ENCODE measurements around the gene MYBPC3. TPM values are rescaled to one million over a fixed set of nuclear protein-coding genes. Genes with fewer than 3 reads are reported as not detected.

MYBPC3 gene
- total RNA-seq, 2 experiments from 2014 or later: not detected

GRCh38 chr11:47383071-47383470 lies 30.6 kb upstream of the MYBPC3 start:
- no peak overlapping the region for H3K4me3 Mint-ChIP-seq
- H3K27ac Mint-ChIP-seq: no peak overlapping the region
- H3K9me3 Mint-ChIP-seq (ENCODE audit: low read depth): no peaks in the 10 kb centered on the region
- H3K4me1 Mint-ChIP-seq: no peaks in the 10 kb centered on the region
- ChIA-PET CTCF (interaction anchor here (0.7 to 1.4 kb wide), 2 partner anchors 14 to 29 kb away, joined by 3 to 4 read pairs; no protein-coding TSS in a partner anchor), POLR2A (no interaction called here)
- intact Hi-C loops (cut with DNase I, micrococcal nuclease): no loop called here
- no peak for DNase-seq
- ATAC-seq: no peak
- H3K36me3 Mint-ChIP-seq (ENCODE audit: low read depth): no peaks in the 10 kb centered on the region
- no peaks in the 10 kb centered on the region for H3K27me3 Mint-ChIP-seq

- DNase-seq (no peak), ATAC-seq (no peak)
- intact Hi-C loops (cut with DNase I, micrococcal nuclease): no loop called here
- POLR2A ChIA-PET: no interaction called here
- no peaks in the 10 kb centered on the region for H3K27me3 Mint-ChIP-seq
- CTCF ChIA-PET: no interaction called here
- H3K4me1 Mint-ChIP-seq: no peaks in the 10 kb centered on the region
- H3K36me3 Mint-ChIP-seq (ENCODE audit: low read depth): no peaks in the 10 kb centered on the region
- H3K27ac Mint-ChIP-seq: no peak overlapping the region
- H3K4me3 Mint-ChIP-seq: no peak overlapping the region
- H3K9me3 Mint-ChIP-seq (ENCODE audit: low read depth): no peaks in the 10 kb centered on the region
Measured at GRCh38 chr11:47380078-47380477, 27.6 kb upstream of the MYBPC3 start.

- no peak overlapping the region for H3K27ac Mint-ChIP-seq
- intact Hi-C loops (cut with DNase I, micrococcal nuclease): no loop called here
- H3K27me3 Mint-ChIP-seq: no peaks in the 10 kb centered on the region
- H3K36me3 Mint-ChIP-seq (ENCODE audit: low read depth): no peaks in the 10 kb centered on the region
- H3K4me3 Mint-ChIP-seq: no peak overlapping the region
- DNase-seq: no peak
- ChIA-PET CTCF (no interaction called here), POLR2A (no interaction called here)
- H3K4me1 Mint-ChIP-seq: peaks cover 7% of the 10 kb centered on the region
- no peaks in the 10 kb centered on the region for H3K9me3 Mint-ChIP-seq (ENCODE audit: low read depth)
- no peak for ATAC-seq
Measured at GRCh38 chr11:47379317-47379716, 26.8 kb upstream of the MYBPC3 start.

- Mint-ChIP-seq H3K4me3 (no peak overlapping the region), H3K27me3 (no peaks in the 10 kb centered on the region), H3K27ac (no peak overlapping the region), H3K36me3 (ENCODE audit: low read depth) (no peaks in the 10 kb centered on the region), H3K4me1 (peaks cover 11% of the 10 kb centered on the region), H3K9me3 (ENCODE audit: low read depth) (no peaks in the 10 kb centered on the region)
- intact Hi-C loops (cut with DNase I, micrococcal nuclease): no loop called here
- ChIA-PET POLR2A (no interaction called here), CTCF (interaction anchor here (0.5 to 0.6 kb wide), 2 partner anchors 207 to 253 kb away, joined by 3 to 5 read pairs; no protein-coding TSS in a partner anchor)
- ATAC-seq (no peak), DNase-seq (no peak)
Measured at GRCh38 chr11:47378836-47379170, 26.3 kb upstream of the MYBPC3 start.

- ChIA-PET CTCF (interaction anchor here (0.5 to 0.6 kb wide), 2 partner anchors 207 to 254 kb away, joined by 3 to 5 read pairs; no protein-coding TSS in a partner anchor), POLR2A (no interaction called here)
- Mint-ChIP-seq H3K4me1 (peaks cover 11% of the 10 kb centered on the region), H3K9me3 (ENCODE audit: low read depth) (no peaks in the 10 kb centered on the region), H3K36me3 (ENCODE audit: low read depth) (no peaks in the 10 kb centered on the region), H3K27ac (no peak within 1 kb of the TSS), H3K4me3 (no peak within 1 kb of the TSS), H3K27me3 (no peaks in the 10 kb centered on the region)
- intact Hi-C loops (cut with DNase I, micrococcal nuclease): no loop called here
- DNase-seq (no peak), ATAC-seq (no peak)
Measured at GRCh38 chr11:47378010-47378835, 25.7 kb upstream of the MYBPC3 start, which contains the start of gene SPI1. SPI1 (minus strand) TSS chr11:47378547; CDS start chr11:47378353, 194 bp downstream.

GRCh38 chr11:47377571-47378009 lies 25.1 kb upstream of the MYBPC3 start:
- H3K4me3 Mint-ChIP-seq: no peak overlapping the region
- intact Hi-C loops (cut with DNase I, micrococcal nuclease): no loop called here
- no peaks in the 10 kb centered on the region for H3K27me3 Mint-ChIP-seq
- DNase-seq (no peak), ATAC-seq (no peak)
- H3K9me3 Mint-ChIP-seq (ENCODE audit: low read depth): no peaks in the 10 kb centered on the region
- no peaks in the 10 kb centered on the region for H3K36me3 Mint-ChIP-seq (ENCODE audit: low read depth)
- POLR2A ChIA-PET: no interaction called here
- H3K27ac Mint-ChIP-seq: no peak overlapping the region
- peaks cover 11% of the 10 kb centered on the region for H3K4me1 Mint-ChIP-seq
- CTCF ChIA-PET: no interaction called here

- peaks cover 11% of the 10 kb centered on the region for H3K4me1 Mint-ChIP-seq
- CTCF ChIA-PET: no interaction called here
- H3K36me3 Mint-ChIP-seq (ENCODE audit: low read depth): no peaks in the 10 kb centered on the region
- no peak for ATAC-seq
- intact Hi-C loops (cut with DNase I, micrococcal nuclease): no loop called here
- no peaks in the 10 kb centered on the region for H3K9me3 Mint-ChIP-seq (ENCODE audit: low read depth)
- POLR2A ChIA-PET: no interaction called here
- no peak overlapping the region for H3K27ac Mint-ChIP-seq
- H3K27me3 Mint-ChIP-seq: no peaks in the 10 kb centered on the region
- H3K4me3 Mint-ChIP-seq: no peak overlapping the region
- no peak for DNase-seq
Measured at GRCh38 chr11:47376525-47377371, 24.2 kb upstream of the MYBPC3 start.

GRCh38 chr11:47376107-47376524 lies 23.6 kb upstream of the MYBPC3 start:
- CTCF ChIA-PET: no interaction called here
- POLR2A ChIA-PET: no interaction called here
- Mint-ChIP-seq H3K27ac (no peak overlapping the region), H3K4me1 (peaks cover 11% of the 10 kb centered on the region), H3K36me3 (ENCODE audit: low read depth) (no peaks in the 10 kb centered on the region), H3K27me3 (no peaks in the 10 kb centered on the region), H3K4me3 (no peak overlapping the region), H3K9me3 (ENCODE audit: low read depth) (no peaks in the 10 kb centered on the region)
- DNase-seq (no peak), ATAC-seq (no peak)
- intact Hi-C loops (cut with DNase I, micrococcal nuclease): no loop called here

GRCh38 chr11:47375546-47376085 lies 23.1 kb upstream of the MYBPC3 start:
- no peak overlapping the region for H3K4me3 Mint-ChIP-seq
- no peak for ATAC-seq
- intact Hi-C loops (cut with DNase I, micrococcal nuclease): no loop called here
- H3K27ac Mint-ChIP-seq: no peak overlapping the region
- ChIA-PET POLR2A (no interaction called here), CTCF (interaction anchor here (0.6 to 1.8 kb wide), 3 partner anchors 18 to 300 kb away, joined by 3 to 9 read pairs (median 3); partner anchors contain the start of gene KBTBD4)
- H3K9me3 Mint-ChIP-seq (ENCODE audit: low read depth): no peaks in the 10 kb centered on the region
- H3K36me3 Mint-ChIP-seq (ENCODE audit: low read depth): no peaks in the 10 kb centered on the region
- no peak for DNase-seq
- peaks cover 11% of the 10 kb centered on the region for H3K4me1 Mint-ChIP-seq
- no peaks in the 10 kb centered on the region for H3K27me3 Mint-ChIP-seq

- intact Hi-C loops (cut with DNase I, micrococcal nuclease): no loop called here
- POLR2A ChIA-PET: interaction anchor here (0.6 kb wide), 1 partner anchor 341 kb away, joined by 3 read pairs; no protein-coding TSS in a partner anchor
- no peak for DNase-seq
- Mint-ChIP-seq H3K4me1 (peaks cover 13% of the 10 kb centered on the region), H3K9me3 (ENCODE audit: low read depth) (no peaks in the 10 kb centered on the region), H3K27ac (no peak overlapping the region), H3K36me3 (ENCODE audit: low read depth) (no peaks in the 10 kb centered on the region), H3K4me3 (no peak overlapping the region), H3K27me3 (no peaks in the 10 kb centered on the region)
- no peak for ATAC-seq
- CTCF ChIA-PET: interaction anchor here (0.6 to 2.3 kb wide), 8 partner anchors 15 to 301 kb away, joined by 3 to 29 read pairs (median 7); partner anchors contain the start of genes KBTBD4, MYBPC3 and PTPMT1
Measured at GRCh38 chr11:47375020-47375419, 22.5 kb upstream of the MYBPC3 start.

GRCh38 chr11:47374720-47375019 lies 22.2 kb upstream of the MYBPC3 start:
- ATAC-seq: no peak
- ChIA-PET POLR2A (interaction anchor here (0.5 to 0.6 kb wide), 2 partner anchors 10 to 341 kb away, joined by 3 to 6 read pairs; no protein-coding TSS in a partner anchor), CTCF (interaction anchor here (0.6 to 2.7 kb wide), 26 partner anchors 12 to 587 kb away, joined by 3 to 29 read pairs (median 4); partner anchors contain the start of genes KBTBD4, MYBPC3, PTPMT1 and RAPSN)
- no peaks in the 10 kb centered on the region for H3K9me3 Mint-ChIP-seq (ENCODE audit: low read depth)
- H3K27ac Mint-ChIP-seq: no peak overlapping the region
- DNase-seq: no peak
- intact Hi-C loops (cut with DNase I, micrococcal nuclease): loop anchor here (1.0 kb wide), 6 partner anchors 20 to 479 kb away; partner anchors contain the start of genes SLC39A13 (in 2 of the 2) and PSMC3 (in 1 of the 2)
- H3K27me3 Mint-ChIP-seq: no peaks in the 10 kb centered on the region
- no peak overlapping the region for H3K4me3 Mint-ChIP-seq
- H3K36me3 Mint-ChIP-seq (ENCODE audit: low read depth): no peaks in the 10 kb centered on the region
- H3K4me1 Mint-ChIP-seq: peaks cover 16% of the 10 kb centered on the region

All from activated CD4-positive, alpha-beta T cell treated with anti-CD3 and anti-CD28 coated beads for 36 hours (primary cell).